OCI-LY7 (cell line): ENCODE results near the gene ANKRD66.

Source experiments
- CTCF ChIP-seq: fragments of 200-600 bp; sonication (generic); conservative IDR thresholded peaks from 2 replicates; pipeline ENCODE4 v1.5.1; 2014; ENCODE audit warnings: mild to moderate bottlenecking, antibody characterized with exemption, low read length, moderate library complexity, mixed read lengths
- EZH2phosphoT487 ChIP-seq: fragments of 200-600 bp; sonication (generic); IDR thresholded peaks from 2 replicates; pipeline ENCODE4 v1.6.1; 2018; ENCODE audit warnings: low read depth, borderline replicate concordance, mild to moderate bottlenecking, mixed run types, antibody characterized with exemption, low read length, moderate library complexity, mixed read lengths

DNA sequence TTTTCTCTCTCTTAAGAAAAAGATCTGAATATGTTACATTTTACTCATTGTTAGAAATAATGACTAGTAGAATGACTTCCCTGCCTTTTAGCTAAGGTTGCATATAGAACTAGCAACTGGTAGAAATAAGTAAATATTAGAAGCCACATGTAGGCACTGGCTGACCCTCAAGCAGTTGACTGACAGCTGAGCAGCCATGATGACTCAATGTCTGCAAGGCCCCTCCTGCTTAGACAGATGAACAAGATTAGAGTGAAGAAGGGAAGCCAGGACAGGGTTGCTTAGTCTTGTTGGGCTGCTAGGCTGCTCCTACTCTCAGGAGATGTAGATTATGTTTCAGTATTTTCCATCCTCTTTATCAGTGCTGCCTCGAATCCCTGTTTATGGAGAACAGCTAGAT lies 52.9 kb downstream of the ANKRD66 start:
- no peak for TF ChIP-seq CTCF
- TF ChIP-seq EZH2phosphoT487 = no peak
